ENCODE results near the gene CARTPT. TPM values are rescaled to one million over a fixed set of nuclear protein-coding genes. Genes with fewer than 3 reads are reported as not detected.

Gene CARTPT
- total RNA-seq, 4 donors from 2014 or later: not detected

DNA sequence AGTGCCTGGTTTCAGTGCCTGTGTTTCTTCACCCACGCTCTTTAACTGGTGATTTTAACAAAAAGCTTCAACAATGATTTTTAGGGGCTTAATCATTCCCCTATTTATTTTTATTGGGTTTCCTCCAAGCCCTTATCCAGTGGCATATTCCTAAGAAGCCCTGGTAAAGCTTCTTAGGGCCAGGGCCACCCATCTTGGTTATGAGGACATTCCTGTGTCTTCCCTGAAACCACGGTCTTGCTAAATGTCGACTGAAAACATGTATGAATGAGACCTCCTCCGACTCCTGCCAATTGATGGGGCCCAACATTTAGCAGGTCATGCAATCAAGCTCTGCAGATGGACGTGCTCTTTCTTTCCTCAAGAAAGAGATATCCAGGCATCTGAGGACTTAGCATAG is 13.7 kb upstream of the CARTPT start:
- TF ChIP-seq, protein P1, sequence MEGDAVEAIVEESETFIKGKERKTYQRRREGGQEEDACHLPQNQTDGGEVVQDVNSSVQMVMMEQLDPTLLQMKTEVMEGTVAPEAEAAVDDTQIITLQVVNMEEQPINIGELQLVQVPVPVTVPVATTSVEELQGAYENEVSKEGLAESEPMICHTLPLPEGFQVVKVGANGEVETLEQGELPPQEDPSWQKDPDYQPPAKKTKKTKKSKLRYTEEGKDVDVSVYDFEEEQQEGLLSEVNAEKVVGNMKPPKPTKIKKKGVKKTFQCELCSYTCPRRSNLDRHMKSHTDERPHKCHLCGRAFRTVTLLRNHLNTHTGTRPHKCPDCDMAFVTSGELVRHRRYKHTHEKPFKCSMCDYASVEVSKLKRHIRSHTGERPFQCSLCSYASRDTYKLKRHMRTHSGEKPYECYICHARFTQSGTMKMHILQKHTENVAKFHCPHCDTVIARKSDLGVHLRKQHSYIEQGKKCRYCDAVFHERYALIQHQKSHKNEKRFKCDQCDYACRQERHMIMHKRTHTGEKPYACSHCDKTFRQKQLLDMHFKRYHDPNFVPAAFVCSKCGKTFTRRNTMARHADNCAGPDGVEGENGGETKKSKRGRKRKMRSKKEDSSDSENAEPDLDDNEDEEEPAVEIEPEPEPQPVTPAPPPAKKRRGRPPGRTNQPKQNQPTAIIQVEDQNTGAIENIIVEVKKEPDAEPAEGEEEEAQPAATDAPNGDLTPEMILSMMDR (IDR thresholded peaks at IDR 0.05): no peak
- no peak for TF ChIP-seq POLR2A (IDR thresholded peaks at IDR 0.05)
- no peaks in the 10 kb centered on the region for H3K4me1 ChIP-seq
- no peaks in the 10 kb centered on the region for H3K36me3 ChIP-seq
- no peaks in the 10 kb centered on the region for H3K9me3 ChIP-seq
- H3K27ac ChIP-seq: no peak overlapping the region
- peaks cover 0 to 74% (median 0%) of the 10 kb centered on the region in 4 donors for H3K27me3 ChIP-seq
- WGBS, 2 donors: 59 to 71% methylated on average over 5 of the region's 5 CpGs
- intact Hi-C loops (cut with DNase I): no loop called here
- H3K4me3 ChIP-seq: no peak overlapping the region
- DNase-seq: no peak

DNA sequence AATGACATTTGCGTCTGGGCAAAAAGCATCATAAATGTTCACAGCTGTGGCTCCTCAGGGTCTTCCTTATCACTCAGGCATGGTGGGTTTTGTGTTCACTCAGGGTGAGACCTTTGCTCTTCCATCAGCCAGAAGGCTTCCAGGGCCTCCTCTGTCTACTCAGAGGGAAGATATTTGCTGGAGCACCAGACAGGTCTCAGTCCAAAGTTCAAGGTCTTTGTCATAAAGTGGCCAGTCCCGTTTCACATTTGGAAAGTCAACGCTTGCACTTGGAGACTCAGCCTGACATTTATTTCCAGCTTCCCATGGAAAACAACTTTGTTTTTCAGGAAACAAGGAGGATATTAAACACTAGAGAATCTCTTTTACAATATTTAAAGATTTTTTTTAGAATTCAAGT is 12.2 kb upstream of the CARTPT start:
- Histone ChIP-seq H3K27ac (no peak overlapping the region), H3K27me3 (peaks cover 0 to 68% (median 0%) of the 10 kb centered on the region in 4 donors), H3K9me3 (no peaks in the 10 kb centered on the region), H3K36me3 (no peaks in the 10 kb centered on the region), H3K4me3 (no peak overlapping the region), H3K4me1 (no peaks in the 10 kb centered on the region)
- DNase-seq: no peak
- TF ChIP-seq, protein P1 (IDR thresholded peaks at IDR 0.05): no peak
- TF ChIP-seq POLR2A (IDR thresholded peaks at IDR 0.05): no peak
- intact Hi-C loops (cut with DNase I): no loop called here
- WGBS, 2 donors: 67 to 83% methylated on average over 3 of the region's 3 CpGs

DNA sequence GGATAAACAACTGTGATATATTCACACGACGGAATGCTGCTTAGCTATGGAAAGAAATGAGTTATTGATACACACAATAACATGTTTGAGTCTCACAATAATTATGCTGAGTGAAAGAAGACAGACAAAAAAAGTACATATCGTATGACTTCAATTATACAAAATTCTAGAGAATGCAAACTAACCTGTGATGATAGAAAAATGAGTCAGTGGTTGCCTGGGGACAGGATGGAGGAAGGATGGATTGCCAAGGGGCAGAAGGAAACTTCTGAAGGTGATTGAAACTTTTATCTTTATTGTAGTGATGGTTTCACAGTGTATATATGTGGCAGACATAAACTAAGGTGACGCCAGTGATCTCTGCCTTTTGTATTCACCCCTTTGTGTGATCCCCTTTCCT is 7.5 kb upstream of the CARTPT start:
- Histone ChIP-seq H3K4me1 (no peaks in the 10 kb centered on the region), H3K27me3 (peaks cover 0 to 65% (median 0%) of the 10 kb centered on the region in 4 donors), H3K4me3 (no peak overlapping the region), H3K36me3 (no peaks in the 10 kb centered on the region), H3K27ac (no peak overlapping the region), H3K9me3 (no peaks in the 10 kb centered on the region)
- TF ChIP-seq POLR2A (IDR thresholded peaks at IDR 0.05): no peak
- TF ChIP-seq, protein P1 (IDR thresholded peaks at IDR 0.05): no peak
- WGBS, 2 donors: 60 to 68% methylated on average over 4 of the region's 4 CpGs
- DNase-seq: no peak
- intact Hi-C loops (cut with DNase I): no loop called here

DNA sequence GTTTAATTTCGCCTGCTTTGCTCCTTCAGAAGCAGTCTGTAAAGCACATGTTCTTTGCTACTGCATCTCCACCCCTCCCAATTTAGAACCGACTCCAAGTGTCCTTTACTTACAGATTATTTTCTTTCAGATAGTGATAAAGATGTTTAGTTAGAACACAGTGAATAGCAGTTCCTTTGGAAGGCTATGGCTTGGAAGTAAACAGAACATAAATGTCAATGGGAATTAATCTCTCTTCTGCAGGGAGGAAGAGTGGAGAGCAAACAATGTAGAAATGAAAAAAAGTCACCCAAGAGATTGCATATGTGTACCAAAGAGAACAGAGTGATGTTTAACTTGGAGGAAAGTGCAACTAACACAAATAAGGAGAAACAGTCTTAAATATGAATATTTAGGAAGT is 4.2 kb upstream of the CARTPT start:
- Histone ChIP-seq H3K4me1 (no peaks in the 10 kb centered on the region), H3K4me3 (no peak overlapping the region), H3K27ac (no peak overlapping the region), H3K9me3 (no peaks in the 10 kb centered on the region), H3K36me3 (no peaks in the 10 kb centered on the region), H3K27me3 (peaks cover 0 to 75% (median 10%) of the 10 kb centered on the region in 4 donors)
- TF ChIP-seq, protein P1 (IDR thresholded peaks at IDR 0.05): no peak
- TF ChIP-seq POLR2A (IDR thresholded peaks at IDR 0.05): no peak
- intact Hi-C loops (cut with DNase I): no loop called here
- 7 to 27% methylated on average over 2 of the region's 2 CpGs for WGBS, 2 donors
- DNase-seq: no peak

DNA sequence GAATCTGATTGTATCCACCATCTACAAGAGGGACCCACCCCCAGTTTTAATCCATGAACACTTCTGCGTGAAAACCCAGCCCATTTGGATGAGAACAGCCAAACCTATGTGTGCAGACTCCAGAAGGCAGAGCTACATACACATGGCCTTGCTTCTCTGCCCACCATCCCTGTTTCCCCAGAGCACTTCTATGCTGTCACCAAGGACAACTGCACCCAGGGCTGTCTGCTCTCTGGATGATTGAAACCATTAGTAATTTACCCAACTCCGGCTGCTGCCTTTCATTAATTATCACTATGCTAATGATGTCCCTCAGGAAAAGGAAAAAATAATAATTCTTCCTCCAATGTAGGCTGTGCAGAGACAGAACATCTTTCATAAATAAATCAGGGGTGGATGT is 8.9 kb downstream of the CARTPT start:
- 81 to 85% methylated on average over 2 of the region's 2 CpGs for WGBS, 2 donors
- no peak for DNase-seq

More for the DNA sequence above, 8.9 kb downstream of the CARTPT start:
- Histone ChIP-seq H3K27me3 (peaks cover 0 to 58% (median 0%) of the 10 kb centered on the region in 4 donors), H3K27ac (no peak overlapping the region), H3K4me3 (no peak overlapping the region), H3K9me3 (no peaks in the 10 kb centered on the region), H3K4me1 (no peaks in the 10 kb centered on the region), H3K36me3 (no peaks in the 10 kb centered on the region)
- TF ChIP-seq POLR2A (IDR thresholded peaks at IDR 0.05): no peak
- TF ChIP-seq, protein P1 (IDR thresholded peaks at IDR 0.05): no peak
- intact Hi-C loops (cut with DNase I): no loop called here

All from esophagus squamous epithelium (tissue), 5 donors.